CD4-positive, alpha-beta T cell treated with Interleukin-4 for 4 hours (primary cell): Measurements from ENCODE around the gene DCAF17.
"Not testable (repeated sequence)": the region's sequence is repeated elsewhere in the genome, so short reads cannot be mapped to it uniquely, and the experiment has no call there.

Source experiments
- DNase-seq: peaks from one replicate; pipeline ENCODE4 v3.0.0-alpha.2; 2020

The DCAF17 gene

GRCh38 chr2:171411791-171412483 lies 22.1 kb upstream of the DCAF17 start:
- no peak for DNase-seq

GRCh38 chr2:171412571-171413175 lies 21.4 kb upstream of the DCAF17 start:
- no peak for DNase-seq

- not testable (repeated sequence) for DNase-seq
Measured at GRCh38 chr2:171414645-171415044, 19.4 kb upstream of the DCAF17 start.

- peak; percentile 84 for DNase-seq
Measured at GRCh38 chr2:171416009-171416926, 17.8 kb upstream of the DCAF17 start.

GRCh38 chr2:171419333-171419732 lies 14.7 kb upstream of the DCAF17 start:
- no peak for DNase-seq

- DNase-seq, result no peak
Measured at GRCh38 chr2:171420728-171421563, 13.1 kb upstream of the DCAF17 start.

GRCh38 chr2:171422710-171423495 lies 11.1 kb upstream of the DCAF17 start:
- not testable (repeated sequence) for DNase-seq

- DNase-seq, result no peak
Measured at GRCh38 chr2:171430516-171431410, 3.3 kb upstream of the DCAF17 start.

- no peak for DNase-seq
Measured at GRCh38 chr2:171431677-171432167, 2.3 kb upstream of the DCAF17 start.

- no peak for DNase-seq
Measured at GRCh38 chr2:171432206-171432968, 1.6 kb upstream of the DCAF17 start.

- DNase-seq, result peak; percentile 29
Measured at GRCh38 chr2:171432969-171433762, 860 bp upstream of the DCAF17 start.

GRCh38 chr2:171433763-171434012 lies 338 bp upstream of the DCAF17 start, which contains the start of gene METTL8:
METTL8 (minus strand) TSS chr2:171433990; CDS start chr2:171392185, 41,805 bp downstream.
- no peak for DNase-seq

GRCh38 chr2:171436307-171436706 lies 2.3 kb downstream of the DCAF17 start:
- no peak for DNase-seq

GRCh38 chr2:171441470-171441869 lies 7.4 kb downstream of the DCAF17 start:
- no peak for DNase-seq

- no peak for DNase-seq
Measured at GRCh38 chr2:171447675-171448074, 13.6 kb downstream of the DCAF17 start.

GRCh38 chr2:171451074-171451473 lies 17.0 kb downstream of the DCAF17 start:
- DNase-seq, result no peak

- no peak for DNase-seq
Measured at GRCh38 chr2:171452773-171453172, 18.7 kb downstream of the DCAF17 start.

GRCh38 chr2:171459498-171459897 lies 25.5 kb downstream of the DCAF17 start:
- DNase-seq, result no peak

- DNase-seq, result no peak
Measured at GRCh38 chr2:171460537-171460936, 26.5 kb downstream of the DCAF17 start.
